CD4-positive, CD25-positive, alpha-beta regulatory T cell (primary cell): ENCODE measurements around the gene CBFA2T3. TPM values are rescaled to one million over a fixed set of nuclear protein-coding genes. Genes with fewer than 3 reads are reported as not detected.

Source experiments
- ATAC-seq, 2 donors: fragments of 150-1000 bp; cut with Tn5 transposase; one replicate each; pipeline ENCODE4 v1.10.0; 2021; ENCODE audit warnings: low read depth in 2 of 2, moderate number of reproducible peaks in 2 of 2, moderate library complexity in 1 of 2
- DNase-seq, 3 donors: peaks; one replicate each; pipeline versions ENCODE4 v3.0.0 to v3.0.0-alpha.2; 2012 to 2022; ENCODE audit warnings: mixed read lengths in 1 of 3
- H3K27ac ChIP-seq: one replicate; pipeline ENCODE4 v1.7.0; 2013; ENCODE audit warnings: mild to moderate bottlenecking, low read length; ENCODE audit not compliant: insufficient read depth, poor library complexity, severe bottlenecking
- H3K27me3 ChIP-seq: one replicate; pipeline ENCODE4 v1.7.0; 2013; ENCODE audit warnings: low read length; ENCODE audit not compliant: control insufficient read depth, insufficient read depth
- H3K36me3 ChIP-seq: one replicate; pipeline ENCODE4 v1.7.0; 2013; ENCODE audit warnings: mild to moderate bottlenecking, low read length, moderate library complexity; ENCODE audit not compliant: control insufficient read depth, insufficient read depth
- H3K4me1 ChIP-seq: 2 replicates; pipeline ENCODE4 v1.7.0; 2013; ENCODE audit warnings: mild to moderate bottlenecking, low read length; ENCODE audit not compliant: insufficient read depth, control insufficient read depth, poor library complexity, severe bottlenecking
- H3K4me3 ChIP-seq: one replicate; pipeline ENCODE4 v1.7.0; 2013; ENCODE audit warnings: low read depth, mild to moderate bottlenecking, low read length, moderate library complexity
- H3K9me3 ChIP-seq, 2 experiments: 1 replicate in 1 of 2; 2 replicates in 1 of 2; pipeline ENCODE4 v1.7.0; 2013; ENCODE audit warnings: low read length in 2 of 2, mild to moderate bottlenecking in 1 of 2, moderate library complexity in 1 of 2; ENCODE audit not compliant: control insufficient read depth in 2 of 2
- H3K27ac Mint-ChIP-seq, 3 donors: one replicate each; pipeline ENCODE4 v1.8.0; 2020 to 2022; ENCODE audit warnings: mild to moderate bottlenecking in 3 of 3, mixed read lengths in 3 of 3, moderate library complexity in 2 of 3
- H3K27me3 Mint-ChIP-seq: one replicate; pipeline ENCODE4 v1.8.0; 2022; ENCODE audit warnings: mild to moderate bottlenecking, mixed read lengths
- H3K36me3 Mint-ChIP-seq: one replicate; pipeline ENCODE4 v1.8.0; 2020; ENCODE audit warnings: mixed read lengths
- H3K4me1 Mint-ChIP-seq, 4 donors: one replicate each; pipeline ENCODE4 v1.8.0; 2020 to 2022; ENCODE audit warnings: mixed read lengths in 4 of 4, mild to moderate bottlenecking in 1 of 4
- H3K4me3 Mint-ChIP-seq, 4 donors: one replicate each; pipeline ENCODE4 v1.8.0; 2020 to 2022; ENCODE audit warnings: mild to moderate bottlenecking in 4 of 4, mixed read lengths in 4 of 4, moderate library complexity in 3 of 4
- H3K9me3 Mint-ChIP-seq, 7 donors: one replicate each; pipeline ENCODE4 v1.8.0; 2020 to 2022; ENCODE audit warnings: mixed read lengths in 7 of 7, mild to moderate bottlenecking in 3 of 7, moderate library complexity in 2 of 7
- polyA plus RNA-seq, 4 donors: library from polyadenylated mRNA; unstranded; fragments of 300-500 nt; fragmentation: Illumina TruSeq; gene quantifications; one replicate each; pipeline ENCODE4 v1.2.3, GENCODE V29; 2021
- total RNA-seq: library from RNA; stranded (reverse); gene quantifications from one replicate; pipeline ENCODE4 v1.2.3, GENCODE V29; 2022

CBFA2T3 gene
- total and polyA plus RNA-seq, 5 donors from 2014 or later = 0.25 to 1.3 TPM; not detected in 3

DNA sequence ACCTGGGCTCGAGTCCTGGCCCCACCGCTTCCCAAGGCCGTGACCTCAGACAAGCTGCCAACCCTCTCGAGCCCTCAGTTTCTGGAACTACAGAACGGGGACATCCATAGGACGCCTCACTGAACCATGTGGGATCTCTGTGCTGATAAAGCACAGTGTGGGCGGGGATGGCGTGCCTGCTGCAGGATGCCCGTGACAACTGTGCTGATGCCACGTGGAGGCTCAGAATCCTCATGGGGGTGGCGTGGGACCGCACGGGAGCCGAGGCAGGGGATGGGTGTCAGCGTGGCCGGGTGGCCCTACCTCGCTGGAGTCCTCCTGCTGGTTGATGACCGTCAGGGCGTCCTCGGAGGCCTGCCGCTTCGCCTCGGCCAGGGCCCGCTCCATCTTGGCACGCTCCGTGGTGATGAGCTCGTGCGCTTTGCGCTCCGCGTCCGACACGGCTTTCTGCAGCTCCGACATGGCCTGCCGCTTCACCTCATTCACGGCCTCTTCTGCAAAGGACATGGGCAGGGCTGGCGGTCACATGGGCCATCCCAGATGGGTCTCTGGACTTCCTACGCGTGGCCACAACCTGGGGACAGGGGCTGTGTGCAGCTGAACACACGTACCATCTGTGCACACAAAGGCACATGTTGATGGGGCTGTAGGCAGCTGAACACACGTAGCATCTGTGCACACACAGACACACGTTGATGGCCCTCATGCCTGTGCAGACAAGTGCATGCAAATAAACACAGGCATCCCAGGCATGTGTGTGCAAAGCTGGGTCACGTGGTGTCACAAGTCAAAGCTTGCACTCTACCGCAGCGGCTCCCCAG, 97.8 kb downstream of the CBFA2T3 start:
- no peaks in the 10 kb centered on the region for H3K36me3 ChIP-seq

GRCh38 chr16:88878356-88878755, 98.7 kb downstream of the CBFA2T3 start:
- H3K27ac ChIP-seq = no peak overlapping the region
- ATAC-seq = no peak
- no peaks in the 10 kb centered on the region for H3K4me1 ChIP-seq

More for the DNA sequence above, 97.8 kb downstream of the CBFA2T3 start:
- ATAC-seq = no peak
- Mint-ChIP-seq H3K9me3 (peaks cover 0 to 2% (median 0%) of the 10 kb centered on the region in 7 donors), H3K36me3 (no peaks in the 10 kb centered on the region), H3K4me3 (no peak overlapping the region), H3K27ac (no peak overlapping the region), H3K4me1 (peaks cover 0 to 3% (median 1%) of the 10 kb centered on the region in 4 donors), H3K27me3 (no peaks in the 10 kb centered on the region)
- Histone ChIP-seq H3K27me3 (no peaks in the 10 kb centered on the region), H3K4me3 (no peak overlapping the region), H3K9me3 (no peaks in the 10 kb centered on the region), H3K4me1 (no peaks in the 10 kb centered on the region), H3K27ac (no peak overlapping the region)
- no peak for DNase-seq

DNA sequence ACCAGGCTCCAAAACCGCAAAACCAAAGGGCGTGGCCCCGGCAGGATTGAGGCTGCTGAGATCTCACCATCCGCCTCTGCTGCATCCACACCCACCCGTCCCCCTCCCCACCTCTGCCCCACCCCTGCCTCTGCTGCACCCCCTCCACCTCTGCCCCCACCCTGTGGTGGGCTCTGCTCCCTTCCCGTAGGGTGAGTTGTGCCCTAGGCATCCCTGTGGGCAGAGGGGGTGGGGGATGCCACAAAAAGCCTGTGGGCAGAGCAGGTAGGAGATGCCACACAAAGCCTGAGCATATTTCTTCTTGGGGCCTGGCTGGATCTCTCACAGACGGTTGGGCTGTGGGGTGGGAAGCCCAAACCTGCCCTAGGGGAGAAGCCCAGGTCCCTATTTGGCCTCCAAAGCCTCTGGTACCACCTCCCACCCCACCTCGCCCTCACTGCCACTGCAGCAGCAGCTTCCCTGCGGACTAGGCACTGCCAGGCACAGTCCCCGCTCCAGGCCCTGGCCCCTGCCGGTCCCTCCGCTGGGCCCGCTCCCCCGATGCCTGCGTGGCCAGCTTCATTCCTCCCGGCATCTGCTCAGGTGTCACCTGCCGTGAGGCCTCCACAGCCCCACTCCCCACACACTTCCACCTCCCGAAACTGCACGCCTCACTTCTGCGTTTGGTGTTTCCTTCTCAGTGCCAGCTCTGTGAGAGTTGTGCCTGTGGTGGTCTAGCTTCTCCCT, 99.3 kb downstream of the CBFA2T3 start:
- Histone ChIP-seq H3K4me1 (no peaks in the 10 kb centered on the region), H3K9me3 (no peaks in the 10 kb centered on the region), H3K36me3 (no peaks in the 10 kb centered on the region), H3K27me3 (no peaks in the 10 kb centered on the region), H3K4me3 (no peak overlapping the region), H3K27ac (no peak overlapping the region)
- ATAC-seq = no peak
- Mint-ChIP-seq H3K36me3 (no peaks in the 10 kb centered on the region), H3K4me1 (peaks cover 0 to 3% (median under 1%) of the 10 kb centered on the region in 4 donors), H3K4me3 (no peak overlapping the region), H3K27ac (no peak overlapping the region), H3K9me3 (peaks cover 0 to 2% (median 0%) of the 10 kb centered on the region in 7 donors), H3K27me3 (no peaks in the 10 kb centered on the region)
- no peak for DNase-seq

More at GRCh38 chr16:88878356-88878755, 98.7 kb downstream of the CBFA2T3 start:
- Mint-ChIP-seq H3K9me3 (peaks cover 0 to 2% (median 0%) of the 10 kb centered on the region in 7 donors), H3K27me3 (no peaks in the 10 kb centered on the region), H3K36me3 (no peaks in the 10 kb centered on the region), H3K27ac (no peak overlapping the region), H3K4me3 (no peak overlapping the region), H3K4me1 (peaks cover 0 to 3% (median 1%) of the 10 kb centered on the region in 4 donors)
- DNase-seq = no peak
- H3K9me3 ChIP-seq = no peaks in the 10 kb centered on the region
- no peaks in the 10 kb centered on the region for H3K27me3 ChIP-seq
- H3K36me3 ChIP-seq = no peaks in the 10 kb centered on the region
- no peak overlapping the region for H3K4me3 ChIP-seq

- Mint-ChIP-seq H3K4me3 (no peak overlapping the region), H3K4me1 (peaks cover 0 to 1% (median 0%) of the 10 kb centered on the region in 4 donors), H3K36me3 (no peaks in the 10 kb centered on the region), H3K27ac (no peak overlapping the region), H3K9me3 (peaks cover 0 to 2% (median 0%) of the 10 kb centered on the region in 7 donors), H3K27me3 (no peaks in the 10 kb centered on the region)
- no peaks in the 10 kb centered on the region for H3K4me1 ChIP-seq
- H3K27ac ChIP-seq = no peak overlapping the region
- DNase-seq (no peak), ATAC-seq (no peak)
- no peak overlapping the region for H3K4me3 ChIP-seq
- H3K9me3 ChIP-seq = no peaks in the 10 kb centered on the region
- H3K27me3 ChIP-seq = no peaks in the 10 kb centered on the region
- no peaks in the 10 kb centered on the region for H3K36me3 ChIP-seq
These were observed 100.0 kb downstream of the CBFA2T3 start for GRCh38 chr16:88876942-88877526.

DNA sequence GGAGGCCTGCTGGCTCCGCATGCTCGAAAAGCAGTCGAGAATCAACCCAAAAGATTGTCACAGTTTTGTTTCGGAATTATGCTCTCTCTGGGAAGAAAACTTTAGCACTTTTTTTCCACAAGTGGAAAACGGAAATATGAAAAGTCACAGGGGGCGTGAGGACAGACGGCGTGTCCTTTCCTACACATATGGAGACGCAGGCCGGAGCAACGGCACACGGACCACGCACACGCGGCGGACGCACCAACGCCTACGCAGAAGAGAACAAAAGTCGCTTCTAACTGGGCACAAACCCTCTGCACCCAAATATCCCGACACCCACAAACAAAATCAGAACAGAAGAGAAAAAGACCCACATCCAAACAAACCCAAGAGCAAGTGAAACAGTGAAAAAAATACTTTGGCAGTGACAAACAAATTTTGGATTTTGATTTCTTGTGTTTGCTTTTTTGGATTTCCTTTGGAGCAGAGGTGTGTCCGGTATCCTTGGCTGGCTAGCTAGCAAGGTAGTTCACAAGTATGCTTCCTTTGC, 101.2 kb downstream of the CBFA2T3 start:
- no peak overlapping the region for H3K4me3 Mint-ChIP-seq
- peaks cover 7% of the 10 kb centered on the region for H3K27me3 Mint-ChIP-seq
- no peaks in the 10 kb centered on the region for H3K9me3 ChIP-seq
- H3K36me3 Mint-ChIP-seq = no peaks in the 10 kb centered on the region
- H3K27ac Mint-ChIP-seq = no peak overlapping the region
- no peak overlapping the region for H3K27ac ChIP-seq
- peaks cover 0 to 1% (median under 1%) of the 10 kb centered on the region in 4 donors for H3K4me1 Mint-ChIP-seq
- H3K9me3 Mint-ChIP-seq = peaks cover 0 to 2% (median 0%) of the 10 kb centered on the region in 7 donors
- DNase-seq (no peak), ATAC-seq (no peak)
- H3K4me3 ChIP-seq = no peak overlapping the region
- H3K27me3 ChIP-seq = no peaks in the 10 kb centered on the region
- no peaks in the 10 kb centered on the region for H3K4me1 ChIP-seq
- H3K36me3 ChIP-seq = no peaks in the 10 kb centered on the region

GRCh38 chr16:88874938-88875599, 101.9 kb downstream of the CBFA2T3 start:
- Histone ChIP-seq H3K4me1 (no peaks in the 10 kb centered on the region), H3K36me3 (no peaks in the 10 kb centered on the region), H3K27me3 (no peaks in the 10 kb centered on the region), H3K9me3 (no peaks in the 10 kb centered on the region), H3K27ac (no peak overlapping the region), H3K4me3 (no peak overlapping the region)
- no peak for DNase-seq
- H3K27me3 Mint-ChIP-seq = peaks cover 11% of the 10 kb centered on the region
- H3K4me1 Mint-ChIP-seq = peaks cover 0 to 2% (median under 1%) of the 10 kb centered on the region in 4 donors
- no peak overlapping the region for H3K4me3 Mint-ChIP-seq
- peaks cover 0 to 2% (median 0%) of the 10 kb centered on the region in 7 donors for H3K9me3 Mint-ChIP-seq
- no peak for ATAC-seq
- no peak overlapping the region for H3K27ac Mint-ChIP-seq
- H3K36me3 Mint-ChIP-seq = no peaks in the 10 kb centered on the region

DNA sequence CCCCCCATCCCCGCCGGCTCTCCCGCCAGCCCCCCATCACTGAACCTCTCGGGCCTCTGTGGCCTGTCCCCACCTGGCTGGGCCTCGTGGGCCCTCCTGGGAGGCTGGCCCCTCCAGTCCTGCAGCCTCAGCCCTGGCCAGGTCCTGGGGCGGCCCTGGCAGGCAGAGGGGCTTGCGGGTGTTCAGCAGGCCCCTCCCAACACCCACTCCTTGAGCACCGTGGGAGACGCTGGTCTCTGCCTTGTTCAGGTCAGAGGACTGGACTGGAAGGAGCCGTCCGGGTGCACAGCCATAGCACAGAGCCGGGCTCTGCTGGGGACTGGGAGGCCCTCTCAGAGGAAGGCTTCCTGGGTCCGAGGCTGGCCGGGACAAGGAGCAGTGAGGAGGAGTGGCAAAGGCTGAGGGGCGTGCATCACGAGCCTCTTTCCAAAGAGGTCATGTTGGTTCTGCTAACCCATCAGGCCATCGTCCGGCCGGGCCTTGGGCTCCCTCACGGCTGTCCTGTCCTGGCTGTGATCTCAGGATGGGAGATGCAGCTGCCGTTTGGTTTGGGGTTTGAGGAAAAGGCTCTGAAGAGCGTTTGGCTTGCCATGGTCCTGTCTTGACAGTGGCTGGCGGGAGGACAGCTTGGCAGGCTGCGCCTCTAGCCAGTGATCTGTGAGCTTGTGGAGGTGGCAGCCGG, 104.2 kb downstream of the CBFA2T3 start:
- H3K27ac Mint-ChIP-seq = no peak overlapping the region
- ATAC-seq (no peak), DNase-seq (no peak)
- Histone ChIP-seq H3K27ac (no peak overlapping the region), H3K27me3 (no peaks in the 10 kb centered on the region), H3K4me3 (no peak overlapping the region), H3K36me3 (no peaks in the 10 kb centered on the region), H3K4me1 (no peaks in the 10 kb centered on the region), H3K9me3 (no peaks in the 10 kb centered on the region)
- H3K4me1 Mint-ChIP-seq = peaks cover 0 to 2% (median under 1%) of the 10 kb centered on the region in 4 donors
- H3K9me3 Mint-ChIP-seq = peaks cover 0 to 2% (median 0%) of the 10 kb centered on the region in 7 donors
- no peaks in the 10 kb centered on the region for H3K36me3 Mint-ChIP-seq
- no peak overlapping the region for H3K4me3 Mint-ChIP-seq
- H3K27me3 Mint-ChIP-seq = peaks cover 15% of the 10 kb centered on the region
